IMR-90 (cell line): ENCODE data around the gene YIPF3.

Source experiments
- BHLHE40 ChIP-seq: fragments of 150-350 bp; IDR thresholded peaks from 2 replicates; pipeline ENCODE4 v1.6.1; 2016; ENCODE audit warnings: mild to moderate bottlenecking, low read depth, low read length
- CEBPB ChIP-seq: IDR thresholded peaks from 2 replicates; pipeline ENCODE4 v1.6.1; 2012; ENCODE audit warnings: low read depth, low read length, improper control_type of control experiment
- CHD1 ChIP-seq: IDR thresholded peaks from 2 replicates; pipeline ENCODE4 v1.6.1; 2012; ENCODE audit warnings: low read depth, low read length, improper control_type of control experiment
- FOS ChIP-seq: fragments of 150-350 bp; IDR thresholded peaks from 2 replicates; pipeline ENCODE4 v1.6.1; 2016; ENCODE audit warnings: low read depth, low read length
- MAFK ChIP-seq: IDR thresholded peaks from 2 replicates; pipeline ENCODE4 v1.6.1; 2012; ENCODE audit warnings: low read depth, low read length, improper control_type of control experiment
- MXI1 ChIP-seq: IDR thresholded peaks from 2 replicates; pipeline ENCODE4 v1.6.1; 2012; ENCODE audit warnings: low read depth, mild to moderate bottlenecking, low read length, moderate library complexity, borderline replicate concordance
- NFE2L2 ChIP-seq: fragments of 150-350 bp; IDR thresholded peaks from 2 replicates; pipeline ENCODE4 v1.6.1; 2016; ENCODE audit warnings: low read depth, mild to moderate bottlenecking, low read length
- POLR2A ChIP-seq: IDR thresholded peaks from 2 replicates; pipeline ENCODE4 v1.6.1; 2012; ENCODE audit warnings: mild to moderate bottlenecking, low read depth, low read length
- RCOR1 ChIP-seq: IDR thresholded peaks from 2 replicates; pipeline ENCODE4 v1.6.1; 2012; ENCODE audit warnings: mild to moderate bottlenecking, low read length, improper control_type of control experiment; ENCODE audit not compliant: insufficient replicate concordance
- RFX5 ChIP-seq: IDR thresholded peaks from 2 replicates; pipeline ENCODE4 v1.8.0; 2012; ENCODE audit warnings: low read depth, mild to moderate bottlenecking, low read length, moderate library complexity
- SMC3 ChIP-seq: fragments of 150-350 bp; IDR thresholded peaks from 2 replicates; pipeline ENCODE4 v1.6.1; 2016; ENCODE audit warnings: low read depth, mild to moderate bottlenecking, antibody characterized with exemption, low read length, moderate library complexity
- TF ChIP-seq, protein P1 (sequence below): fragments of 150-350 bp; IDR thresholded peaks from 2 replicates; pipeline ENCODE4 v1.6.1; 2017; ENCODE audit warnings: mild to moderate bottlenecking, antibody characterized with exemption, low read length, low read depth
- TF ChIP-seq, protein P2 (sequence below): conservative IDR thresholded peaks from 2 replicates; pipeline ENCODE4 v1.5.1; 2012; ENCODE audit warnings: mild to moderate bottlenecking, low read depth, low read length, improper control_type of control experiment
- TF ChIP-seq, protein P3 (sequence below): fragments of 150-350 bp; IDR thresholded peaks from 2 replicates; pipeline ENCODE4 v1.6.1; 2016; ENCODE audit warnings: low read depth, mild to moderate bottlenecking, low read length, moderate library complexity, borderline replicate concordance

DNA sequence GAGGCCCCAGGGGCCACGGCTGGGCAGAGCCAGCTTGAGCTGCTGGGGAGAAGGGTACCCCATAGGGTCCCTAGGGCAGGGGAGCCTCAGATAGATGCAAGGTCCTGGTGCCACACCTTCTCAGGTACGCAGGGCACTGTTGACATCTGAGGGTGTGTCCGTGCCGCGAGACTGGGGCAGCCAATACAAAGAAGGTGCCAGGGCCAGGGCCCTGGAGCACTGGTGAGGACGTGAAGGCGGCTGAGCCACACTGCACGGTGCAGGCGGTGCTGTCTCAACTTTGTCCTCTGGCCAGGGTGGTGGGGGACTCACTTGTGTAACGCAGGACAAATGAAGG is 5.9 kb downstream of the YIPF3 start:
- no peak for TF ChIP-seq FOS
- TF ChIP-seq, protein P1, sequence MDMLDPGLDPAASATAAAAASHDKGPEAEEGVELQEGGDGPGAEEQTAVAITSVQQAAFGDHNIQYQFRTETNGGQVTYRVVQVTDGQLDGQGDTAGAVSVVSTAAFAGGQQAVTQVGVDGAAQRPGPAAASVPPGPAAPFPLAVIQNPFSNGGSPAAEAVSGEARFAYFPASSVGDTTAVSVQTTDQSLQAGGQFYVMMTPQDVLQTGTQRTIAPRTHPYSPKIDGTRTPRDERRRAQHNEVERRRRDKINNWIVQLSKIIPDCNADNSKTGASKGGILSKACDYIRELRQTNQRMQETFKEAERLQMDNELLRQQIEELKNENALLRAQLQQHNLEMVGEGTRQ, result no peak
- TF ChIP-seq, protein P2, sequence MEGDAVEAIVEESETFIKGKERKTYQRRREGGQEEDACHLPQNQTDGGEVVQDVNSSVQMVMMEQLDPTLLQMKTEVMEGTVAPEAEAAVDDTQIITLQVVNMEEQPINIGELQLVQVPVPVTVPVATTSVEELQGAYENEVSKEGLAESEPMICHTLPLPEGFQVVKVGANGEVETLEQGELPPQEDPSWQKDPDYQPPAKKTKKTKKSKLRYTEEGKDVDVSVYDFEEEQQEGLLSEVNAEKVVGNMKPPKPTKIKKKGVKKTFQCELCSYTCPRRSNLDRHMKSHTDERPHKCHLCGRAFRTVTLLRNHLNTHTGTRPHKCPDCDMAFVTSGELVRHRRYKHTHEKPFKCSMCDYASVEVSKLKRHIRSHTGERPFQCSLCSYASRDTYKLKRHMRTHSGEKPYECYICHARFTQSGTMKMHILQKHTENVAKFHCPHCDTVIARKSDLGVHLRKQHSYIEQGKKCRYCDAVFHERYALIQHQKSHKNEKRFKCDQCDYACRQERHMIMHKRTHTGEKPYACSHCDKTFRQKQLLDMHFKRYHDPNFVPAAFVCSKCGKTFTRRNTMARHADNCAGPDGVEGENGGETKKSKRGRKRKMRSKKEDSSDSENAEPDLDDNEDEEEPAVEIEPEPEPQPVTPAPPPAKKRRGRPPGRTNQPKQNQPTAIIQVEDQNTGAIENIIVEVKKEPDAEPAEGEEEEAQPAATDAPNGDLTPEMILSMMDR, result no peak
- no peak for TF ChIP-seq MXI1
- TF ChIP-seq SMC3, result no peak
- TF ChIP-seq POLR2A, result no peak
- no peak for TF ChIP-seq RFX5
- no peak for TF ChIP-seq BHLHE40
- no peak for TF ChIP-seq MAFK
- TF ChIP-seq NFE2L2, result no peak
- TF ChIP-seq RCOR1, result no peak
- TF ChIP-seq CEBPB, result no peak
- TF ChIP-seq, protein P3, sequence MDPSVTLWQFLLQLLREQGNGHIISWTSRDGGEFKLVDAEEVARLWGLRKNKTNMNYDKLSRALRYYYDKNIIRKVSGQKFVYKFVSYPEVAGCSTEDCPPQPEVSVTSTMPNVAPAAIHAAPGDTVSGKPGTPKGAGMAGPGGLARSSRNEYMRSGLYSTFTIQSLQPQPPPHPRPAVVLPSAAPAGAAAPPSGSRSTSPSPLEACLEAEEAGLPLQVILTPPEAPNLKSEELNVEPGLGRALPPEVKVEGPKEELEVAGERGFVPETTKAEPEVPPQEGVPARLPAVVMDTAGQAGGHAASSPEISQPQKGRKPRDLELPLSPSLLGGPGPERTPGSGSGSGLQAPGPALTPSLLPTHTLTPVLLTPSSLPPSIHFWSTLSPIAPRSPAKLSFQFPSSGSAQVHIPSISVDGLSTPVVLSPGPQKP, result no peak
- no peak for TF ChIP-seq CHD1
